Stimulated activated CD8-positive, alpha-beta memory T cell treated with anti-CD3 and anti-CD28 coated beads, Interleukin-2, amount 100 ng/mL, for 48 hours (primary cell): Measurements from ENCODE around the gene ACSF3.

Experiments
- DNase-seq, 2 donors: peaks; one replicate each; pipeline ENCODE4 v3.0.0-alpha.2; 2020; ENCODE audit warnings: low read depth in 2 of 2

The ACSF3 gene

DNA sequence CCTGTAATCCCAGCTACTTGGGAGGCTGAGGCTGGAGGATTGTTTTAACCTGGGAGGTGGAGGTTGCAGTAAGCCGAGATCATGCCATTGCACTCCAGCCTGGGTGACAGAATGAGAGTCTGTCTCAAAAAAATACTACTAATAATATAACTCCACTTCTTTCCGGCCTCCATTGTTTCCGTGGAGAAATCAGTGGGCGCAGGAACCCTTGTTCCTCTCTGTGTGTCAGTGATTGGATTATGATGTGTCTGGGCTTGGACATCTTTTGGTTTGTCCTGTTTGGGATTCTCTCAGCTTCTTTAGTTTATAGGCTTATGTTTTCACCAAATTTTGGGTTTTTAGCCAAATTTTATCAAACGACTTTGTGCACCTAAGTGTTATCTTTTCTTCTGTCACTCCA is 36.8 kb downstream of the ACSF3 start:
- no peak for DNase-seq

DNA sequence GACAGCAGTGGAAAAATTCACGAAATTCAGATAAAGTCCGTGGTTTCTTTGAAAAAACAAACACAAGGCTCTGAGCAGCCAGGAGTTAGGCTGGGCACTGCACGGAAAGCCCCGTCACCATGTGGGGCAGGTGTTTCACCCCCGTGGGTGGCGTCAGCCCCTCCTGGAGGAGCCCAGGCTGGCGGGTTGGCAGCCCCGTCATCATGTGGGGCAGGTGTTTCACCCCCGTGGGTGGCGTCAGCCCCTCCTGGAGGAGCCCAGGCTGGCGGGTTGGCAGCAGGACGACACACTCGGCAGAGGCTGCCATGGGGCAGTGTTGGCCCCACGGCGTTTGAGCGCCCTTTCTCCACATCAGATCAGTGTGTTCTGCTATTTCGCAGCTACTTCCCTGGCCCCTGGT is 38.1 kb downstream of the ACSF3 start:
- no peak for DNase-seq

DNA sequence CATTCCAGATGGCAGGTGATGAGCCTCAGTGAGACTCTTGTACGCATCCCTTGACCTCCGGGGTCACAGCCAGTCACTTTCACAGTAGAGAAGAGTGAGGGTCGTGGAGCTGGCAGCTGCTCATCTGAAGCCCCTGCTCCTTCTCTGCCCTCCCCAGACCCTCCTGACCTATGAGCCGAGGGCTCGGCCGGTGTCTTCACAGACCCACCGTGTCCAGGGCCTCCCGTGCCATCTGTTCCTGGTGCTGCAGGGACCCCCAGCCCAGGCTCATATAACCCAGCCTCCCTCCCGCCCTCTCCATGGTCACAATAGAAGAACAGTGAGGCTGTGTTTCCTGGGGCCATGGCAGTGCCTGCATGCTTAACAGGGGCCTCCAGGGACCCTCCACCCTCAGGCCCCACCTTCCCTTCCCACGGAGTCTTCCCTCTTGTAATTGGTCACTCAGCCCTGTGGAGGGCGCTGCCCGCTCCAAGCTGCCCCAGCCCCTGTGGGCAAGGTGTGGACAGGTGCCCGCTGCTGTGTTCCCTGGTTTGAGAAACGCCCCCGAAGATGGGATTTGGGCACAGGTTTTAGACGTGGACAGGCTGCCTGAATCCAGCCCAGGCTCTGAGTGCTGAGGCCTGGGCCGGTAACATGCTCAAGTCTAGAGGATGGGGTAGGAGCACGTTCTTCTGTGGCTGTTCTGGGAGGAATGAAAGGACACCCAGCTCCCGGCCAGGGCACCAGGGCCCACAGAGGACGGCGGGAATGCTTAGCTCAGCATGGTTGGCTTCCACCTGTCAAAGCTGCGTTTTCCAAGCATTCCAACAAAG is 38.7 kb downstream of the ACSF3 start:
- no peak for DNase-seq

DNA sequence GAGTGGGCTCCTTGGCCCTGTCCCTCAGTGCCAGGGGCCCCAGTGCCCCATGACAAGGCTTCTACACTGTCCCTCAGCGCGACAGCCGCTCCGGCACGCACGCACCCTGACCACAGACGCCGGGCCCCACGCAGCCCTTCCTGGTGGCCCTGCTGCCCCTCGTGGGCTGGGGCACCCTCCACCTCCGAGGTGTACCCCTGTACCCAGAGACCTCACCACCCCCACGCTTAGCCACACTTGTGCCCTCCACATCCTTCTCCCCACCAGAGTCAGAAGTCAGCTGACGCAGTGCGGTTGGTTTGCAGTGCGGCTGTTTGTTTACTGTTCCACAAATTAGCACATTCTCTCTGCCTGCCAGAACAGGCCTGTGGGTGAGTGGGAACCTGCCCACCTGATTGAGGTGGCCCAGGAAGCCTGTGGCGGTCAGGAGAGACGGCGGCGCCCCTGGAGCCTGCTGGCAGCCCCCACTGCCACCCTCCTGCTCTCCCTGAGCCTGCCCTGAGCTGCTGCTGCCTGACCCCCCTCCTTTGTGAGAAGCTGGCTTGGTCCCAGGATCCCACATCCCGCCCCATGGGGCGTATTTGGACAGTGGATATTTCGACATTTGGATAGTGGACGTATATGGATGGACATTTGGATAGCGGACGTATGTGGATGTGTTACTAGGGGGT is 39.9 kb downstream of the ACSF3 start:
- no peak for DNase-seq

DNA sequence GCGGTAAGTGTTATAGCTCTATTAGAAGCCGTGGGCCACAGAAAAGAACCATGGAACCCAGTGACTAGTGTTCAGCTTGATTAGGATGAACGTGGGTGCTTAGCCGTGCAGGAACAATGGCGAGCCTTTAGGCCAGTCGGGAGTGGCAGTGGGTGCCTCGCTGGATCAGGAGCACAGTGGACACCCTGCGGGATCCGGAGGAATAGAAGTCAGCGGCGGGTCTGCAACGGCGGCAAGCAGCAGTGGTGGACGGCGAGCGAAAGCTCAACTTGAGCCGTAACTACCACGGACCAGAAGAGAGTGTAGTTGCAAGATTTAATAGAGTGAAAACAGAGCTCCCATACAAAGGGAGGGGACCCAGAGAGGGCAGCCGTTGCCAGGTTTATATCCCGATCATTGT is 40.6 kb downstream of the ACSF3 start:
- DNase-seq, result no peak

DNA sequence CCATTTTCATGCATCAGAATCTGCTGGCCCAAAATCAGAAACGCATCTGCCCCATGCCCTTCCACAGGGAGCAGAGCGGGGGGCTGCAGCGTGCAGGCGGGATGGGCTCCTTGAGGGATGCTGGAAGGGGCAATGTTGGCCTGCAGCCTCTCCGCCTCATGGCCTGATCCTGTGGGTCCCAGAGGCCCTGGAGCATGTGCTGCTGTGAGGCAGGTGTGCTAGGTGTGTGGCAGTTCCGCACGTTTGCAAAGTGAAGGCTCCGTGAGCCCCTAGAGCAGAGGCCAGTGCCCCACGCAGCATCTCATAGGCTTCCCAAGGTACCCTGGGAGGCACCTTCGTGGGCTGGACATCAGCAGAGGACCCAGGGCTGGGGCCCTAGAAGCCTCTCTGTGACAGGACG is 41.5 kb downstream of the ACSF3 start:
- no peak for DNase-seq

DNA sequence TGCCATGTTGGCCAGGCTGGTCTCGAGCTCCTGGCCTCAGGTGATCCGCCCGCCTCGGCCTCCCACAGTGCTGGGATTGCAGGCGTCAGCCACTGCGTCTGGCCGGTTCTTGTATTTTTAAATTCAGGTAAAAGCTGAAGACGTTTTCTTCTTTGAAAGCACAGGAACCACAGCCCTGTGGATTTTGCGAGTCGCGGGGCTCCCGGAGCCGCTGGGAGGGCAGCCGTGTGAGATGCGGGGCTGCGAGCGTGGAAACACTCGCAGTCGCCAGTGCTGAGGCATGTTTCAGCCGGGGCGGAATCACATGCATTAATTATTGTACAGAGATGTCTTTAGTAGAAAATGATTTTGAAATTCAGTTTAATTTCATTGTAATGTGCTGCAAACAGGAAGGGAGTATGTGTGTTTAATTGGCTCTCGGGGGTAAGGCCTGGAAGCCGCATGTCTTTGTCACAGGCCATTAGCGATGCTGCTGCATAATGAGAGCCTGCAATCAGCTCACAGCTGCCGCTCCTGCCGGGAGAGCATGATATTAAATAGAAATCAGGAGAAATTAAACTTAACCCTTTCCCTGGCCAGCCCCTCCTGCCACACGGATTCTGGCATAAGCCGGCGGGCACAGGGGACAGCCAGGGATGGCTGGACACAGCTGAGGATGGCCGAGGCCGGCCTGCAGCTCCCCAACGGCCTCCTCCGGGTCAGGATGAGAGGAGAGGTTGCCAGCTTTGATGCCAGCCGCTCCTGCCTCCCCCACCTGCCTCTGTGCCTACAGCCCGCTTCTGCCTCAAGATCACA is 42.5 kb downstream of the ACSF3 start:
- DNase-seq, result no peak

DNA sequence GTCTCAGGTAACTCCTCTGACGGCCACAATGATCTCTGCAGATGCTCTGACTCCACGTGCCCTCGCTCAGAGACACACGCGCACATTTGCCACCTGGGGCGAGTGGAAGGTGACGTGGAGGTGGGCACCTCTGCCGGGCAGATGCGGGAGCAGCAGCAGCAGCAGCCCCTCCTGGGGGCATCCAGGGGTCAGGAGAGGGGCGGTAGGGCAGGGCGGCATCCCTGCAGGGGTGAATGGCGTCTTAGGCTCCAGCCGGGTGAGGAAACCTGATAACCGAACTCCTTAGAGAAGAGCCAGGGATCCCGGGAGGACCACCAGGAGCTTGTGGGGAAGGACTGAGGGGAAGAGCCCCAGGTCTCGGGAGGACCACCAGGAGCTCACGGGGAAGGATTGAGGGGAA is 43.3 kb downstream of the ACSF3 start:
- no peak for DNase-seq

DNA sequence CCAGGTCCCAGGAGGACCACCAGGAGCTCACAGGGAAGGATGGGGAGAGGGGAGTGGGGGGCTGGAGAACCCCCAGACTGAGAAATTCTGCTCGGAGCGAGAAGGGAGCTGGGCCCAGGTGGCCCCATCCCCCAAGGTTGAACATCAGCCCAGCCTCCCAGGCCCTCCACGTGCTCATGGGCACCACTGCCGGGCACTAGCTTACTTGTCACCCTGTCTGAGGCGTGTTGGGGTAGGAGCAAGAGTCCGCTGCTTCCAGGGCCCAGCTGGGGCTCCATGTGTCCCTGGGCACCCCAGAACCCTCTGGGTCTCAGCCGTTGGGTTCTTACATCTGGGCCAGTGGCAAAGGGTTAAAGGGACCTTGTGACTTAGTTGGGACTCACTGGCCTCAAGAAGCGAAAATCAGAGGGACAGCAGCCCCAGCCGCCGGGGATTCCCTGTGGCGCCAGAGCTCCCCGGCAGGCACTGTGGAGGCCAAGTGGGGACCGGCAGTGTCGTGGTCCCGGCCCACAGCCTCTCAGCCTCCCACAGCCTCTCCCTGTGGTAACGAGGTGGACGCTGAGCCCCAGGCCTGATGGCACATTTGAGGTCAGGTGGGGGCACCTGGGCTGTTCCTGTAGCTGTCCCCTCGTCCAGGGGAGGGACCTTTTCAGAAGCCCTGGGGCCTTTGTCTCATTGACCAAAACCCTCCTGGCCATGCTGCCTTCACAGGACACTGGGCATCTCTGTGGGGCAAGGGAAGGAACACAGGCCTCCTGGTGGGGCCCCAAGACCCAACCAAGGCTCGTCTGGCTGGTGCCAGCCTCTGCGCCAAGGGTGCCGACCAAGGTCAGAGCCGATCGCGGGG is 44.2 kb downstream of the ACSF3 start:
- no peak for DNase-seq

DNA sequence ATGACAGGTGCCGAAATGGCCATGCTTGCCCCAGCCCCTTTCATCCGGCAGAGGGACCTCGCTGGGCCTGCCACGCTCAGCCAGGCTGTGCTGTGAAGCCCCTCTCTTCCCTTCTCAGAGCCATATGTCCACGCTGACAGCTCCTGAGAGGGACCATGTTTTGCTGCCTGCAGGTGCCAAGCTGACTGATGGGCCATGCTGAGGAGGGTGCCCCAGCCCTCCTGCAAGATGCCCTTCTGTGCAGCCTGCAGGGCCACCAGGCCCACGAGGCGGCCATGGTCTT is 44.8 kb downstream of the ACSF3 start:
- DNase-seq, result no peak

DNA sequence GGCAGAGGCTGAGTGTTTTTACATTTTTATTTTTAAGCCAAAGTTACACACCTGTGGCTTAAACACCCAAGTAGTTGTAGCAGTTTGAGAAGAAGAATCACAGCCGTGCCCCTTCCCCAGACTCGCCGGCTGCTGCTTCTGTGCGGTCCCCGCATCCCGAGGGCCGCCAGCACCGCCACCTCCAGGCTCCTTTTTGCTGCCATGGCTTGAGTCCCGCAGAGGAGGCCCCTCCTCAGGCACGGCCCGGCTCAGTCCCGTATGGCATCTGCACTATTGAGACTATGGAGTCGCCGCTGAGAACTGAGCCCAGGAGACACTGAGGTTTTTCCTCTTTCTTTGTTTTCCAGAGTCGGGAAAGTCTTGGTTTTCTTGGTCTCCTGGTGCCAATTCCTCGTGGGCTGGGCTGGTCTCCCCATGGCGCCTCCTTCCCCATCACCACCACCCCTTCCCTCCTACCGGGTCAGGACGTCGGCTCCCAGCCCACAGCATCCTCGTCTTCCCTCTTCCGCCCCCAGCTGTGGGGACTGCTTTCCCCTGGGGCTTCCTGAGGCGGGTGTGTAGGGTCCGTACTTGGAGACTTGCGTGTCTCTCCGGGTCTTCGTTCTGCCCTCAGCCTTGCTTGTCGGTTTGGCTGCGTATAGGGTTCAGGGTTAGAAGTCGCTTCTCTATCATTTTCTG is 45.3 kb downstream of the ACSF3 start:
- no peak for DNase-seq

DNA sequence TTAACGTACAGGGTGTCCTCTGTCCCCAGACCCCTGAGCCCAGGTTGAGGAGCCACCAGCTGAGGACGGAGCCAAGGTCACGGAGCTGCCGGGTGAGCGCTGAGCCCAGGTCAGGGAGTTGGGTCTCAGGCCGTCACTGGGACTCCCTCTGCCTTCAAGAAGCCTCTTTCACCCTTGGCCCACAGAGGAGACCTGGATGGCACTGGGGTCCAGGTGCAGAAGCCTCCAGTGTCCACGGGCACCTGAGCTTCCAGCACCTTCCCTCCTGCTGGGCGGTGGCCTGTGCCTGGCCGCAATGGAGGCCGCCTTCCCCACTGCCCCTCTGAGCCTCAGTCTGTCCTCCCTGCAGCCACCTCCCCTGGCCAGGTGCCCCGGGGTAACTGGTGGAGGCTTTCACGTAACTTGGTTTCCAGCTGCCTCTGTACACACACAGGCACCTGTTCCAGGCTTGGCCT is 46.3 kb downstream of the ACSF3 start:
- no peak for DNase-seq

DNA sequence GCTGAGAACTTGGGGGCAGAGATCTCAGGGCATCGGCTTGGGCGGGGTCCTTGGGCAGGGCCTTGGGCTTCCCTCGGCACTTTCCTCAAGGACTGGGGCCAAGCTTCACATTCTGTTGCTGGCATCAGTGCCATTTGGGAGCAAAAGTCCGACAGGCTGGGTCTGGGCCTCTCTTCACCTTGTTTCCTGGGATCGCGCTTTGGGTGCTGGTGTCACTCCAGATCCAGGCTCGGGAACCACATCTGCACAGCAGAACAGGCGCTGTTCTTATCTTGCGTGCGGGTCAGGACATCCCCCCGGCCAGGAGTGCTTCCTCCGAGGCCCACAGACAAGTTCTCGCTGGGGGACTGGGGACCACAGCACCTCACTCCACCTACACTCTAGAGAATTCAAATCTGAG is 46.7 kb downstream of the ACSF3 start:
- no peak for DNase-seq

DNA sequence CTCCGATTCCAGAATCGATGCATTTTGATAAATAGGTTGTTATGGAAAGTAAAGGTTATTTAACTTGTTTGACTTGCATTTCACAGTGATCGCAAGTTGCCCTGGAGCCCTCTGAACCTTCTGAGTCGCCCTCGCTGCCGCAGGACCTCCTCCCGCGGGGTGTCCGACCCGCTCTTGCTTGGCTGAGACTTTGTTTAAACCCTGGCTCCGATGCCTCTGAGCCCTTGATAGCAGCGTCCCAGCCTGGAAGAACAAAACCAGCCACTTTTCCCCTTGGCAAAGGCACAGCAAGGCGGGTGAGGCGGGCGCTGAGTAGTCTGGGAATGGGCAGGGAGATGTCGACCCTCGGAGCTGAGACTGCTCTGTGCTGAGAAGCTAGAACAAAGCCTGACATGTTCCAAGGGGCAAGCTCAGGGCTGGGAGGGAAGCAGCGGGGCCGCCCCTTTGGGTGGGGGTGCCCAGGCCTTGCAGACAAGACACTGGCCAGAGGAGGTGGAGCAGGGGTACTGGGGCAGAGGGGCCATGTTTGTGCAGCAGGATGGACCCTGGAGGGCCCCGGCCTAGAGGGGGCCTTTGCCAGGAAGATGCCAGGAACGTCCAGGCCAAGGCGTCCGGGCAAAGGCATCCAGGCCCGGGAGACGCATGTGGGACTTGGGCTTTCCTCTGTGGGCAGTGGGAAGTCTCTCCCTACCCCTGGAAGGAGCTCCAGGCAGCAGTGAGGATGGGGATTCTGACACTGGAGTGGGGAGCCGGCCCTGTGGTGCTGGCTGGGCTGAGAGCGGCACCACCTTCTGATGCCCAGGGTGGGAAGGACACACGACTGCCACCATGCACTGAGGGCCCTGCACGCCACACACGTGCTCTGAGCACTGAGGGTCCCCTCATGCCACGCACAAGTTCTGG is 47.6 kb downstream of the ACSF3 start:
- DNase-seq, result no peak

DNA sequence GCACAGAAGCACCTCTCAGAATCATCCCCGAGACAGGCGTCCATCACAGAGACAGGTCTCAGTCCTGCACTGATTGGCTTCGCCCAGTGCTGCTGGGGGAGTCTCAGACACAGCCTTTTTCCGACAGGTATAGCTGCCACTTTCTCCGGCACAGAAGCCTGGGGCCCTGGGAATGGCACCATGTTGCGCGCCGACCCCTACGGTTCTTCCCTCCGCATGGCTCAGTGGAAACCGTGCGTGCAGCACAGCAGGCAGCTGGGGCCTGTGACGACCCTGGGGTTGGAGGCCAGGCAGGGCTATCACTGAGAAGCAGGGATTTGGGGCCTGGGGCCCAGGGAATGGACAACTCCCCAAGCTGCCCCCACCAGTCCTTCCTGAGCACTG is 48.2 kb downstream of the ACSF3 start:
- no peak for DNase-seq

DNA sequence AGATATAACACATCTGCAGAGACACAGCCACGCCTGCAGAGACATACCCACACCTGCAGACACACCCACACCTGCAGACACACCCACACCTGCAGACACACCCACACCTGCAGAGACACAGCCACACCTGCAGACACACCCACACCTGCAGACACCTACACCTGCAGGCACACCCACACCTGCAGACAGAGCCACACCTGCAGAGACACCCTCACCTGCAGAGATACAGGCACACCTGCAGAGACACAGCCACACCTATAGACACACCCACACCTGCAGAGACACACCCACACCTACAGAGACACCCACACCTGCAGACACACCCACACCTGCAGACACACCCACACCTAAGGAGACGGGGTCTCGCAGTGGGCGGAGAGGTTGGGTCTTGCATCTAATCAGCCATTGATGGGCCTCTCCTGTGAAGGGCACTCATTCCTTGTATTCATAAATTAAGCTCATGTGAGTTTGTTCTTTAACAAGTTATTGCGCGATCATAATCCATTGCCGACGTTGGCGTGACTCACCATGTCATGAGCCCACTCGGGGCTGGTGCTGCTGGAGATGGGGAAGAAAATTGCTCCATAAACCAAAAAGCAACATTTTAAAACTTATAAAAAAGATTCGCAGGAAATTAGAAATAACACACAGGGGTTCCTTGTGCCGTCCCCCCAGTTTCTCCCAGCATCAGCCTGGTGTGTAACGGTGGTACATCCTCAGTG is 49.0 kb downstream of the ACSF3 start:
- DNase-seq, result no peak

DNA sequence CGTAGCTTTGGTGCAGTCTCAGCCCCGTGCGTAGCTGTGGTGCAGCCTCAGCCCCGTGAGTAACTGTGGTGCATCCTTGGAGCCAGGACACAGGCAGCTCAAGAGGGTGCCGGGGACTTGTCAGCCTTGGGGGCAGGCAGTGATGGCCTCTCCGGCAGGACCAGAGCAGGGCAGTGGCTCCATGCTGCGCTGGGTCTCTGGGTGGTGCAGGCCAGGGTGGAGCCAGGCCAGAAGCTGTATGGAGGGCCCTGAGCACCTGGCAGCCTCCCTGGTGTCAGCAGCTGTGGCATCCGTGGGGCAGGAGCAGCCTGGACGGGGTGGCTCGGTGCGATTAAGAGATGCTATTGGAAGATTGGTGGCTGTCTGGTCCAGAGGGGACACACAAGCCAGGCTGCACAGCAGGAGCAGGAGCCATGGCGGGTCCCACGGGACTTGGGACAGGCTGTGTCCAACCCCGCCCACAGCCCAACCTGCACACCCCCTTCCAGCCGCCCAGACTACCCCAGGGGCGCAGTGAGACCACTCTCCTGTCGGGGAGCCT is 49.6 kb downstream of the ACSF3 start:
- DNase-seq, result no peak

DNA sequence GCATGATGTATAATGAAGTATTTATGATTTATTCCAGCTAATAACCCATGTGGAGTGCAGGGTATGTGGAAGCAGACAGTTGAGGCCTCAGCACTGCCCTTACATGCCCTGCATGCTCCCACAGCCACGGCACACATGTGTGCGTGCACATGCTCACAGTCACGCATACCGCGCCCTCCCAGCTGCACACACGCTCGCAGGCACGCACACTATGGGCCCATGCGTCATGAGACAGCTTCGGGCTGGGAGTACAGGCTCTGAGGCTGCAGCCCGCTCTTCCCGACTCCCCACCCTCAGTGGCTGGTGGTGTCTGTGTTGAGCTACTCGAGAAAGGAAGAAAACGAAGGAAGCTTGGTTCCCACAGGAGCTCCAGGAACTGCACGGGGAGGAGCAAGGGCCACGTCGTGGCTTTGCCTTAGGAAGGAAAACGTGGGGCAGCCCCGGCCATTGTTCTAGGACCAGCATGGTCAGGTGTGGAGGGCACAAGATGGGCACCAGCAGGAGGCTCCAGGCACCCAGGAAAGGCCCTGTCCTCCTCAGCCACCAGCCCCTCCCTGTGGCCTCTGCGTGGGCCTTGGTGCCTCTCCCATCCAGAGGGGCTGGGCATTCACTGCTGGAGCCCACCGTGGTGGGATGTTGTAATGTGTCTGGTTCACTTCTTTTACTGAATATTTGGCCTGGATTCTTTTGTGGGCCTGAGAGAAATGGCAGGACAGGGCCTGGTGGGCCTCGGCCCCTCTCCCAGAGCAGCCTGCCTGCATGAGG is 50.4 kb downstream of the ACSF3 start:
- DNase-seq, result no peak

DNA sequence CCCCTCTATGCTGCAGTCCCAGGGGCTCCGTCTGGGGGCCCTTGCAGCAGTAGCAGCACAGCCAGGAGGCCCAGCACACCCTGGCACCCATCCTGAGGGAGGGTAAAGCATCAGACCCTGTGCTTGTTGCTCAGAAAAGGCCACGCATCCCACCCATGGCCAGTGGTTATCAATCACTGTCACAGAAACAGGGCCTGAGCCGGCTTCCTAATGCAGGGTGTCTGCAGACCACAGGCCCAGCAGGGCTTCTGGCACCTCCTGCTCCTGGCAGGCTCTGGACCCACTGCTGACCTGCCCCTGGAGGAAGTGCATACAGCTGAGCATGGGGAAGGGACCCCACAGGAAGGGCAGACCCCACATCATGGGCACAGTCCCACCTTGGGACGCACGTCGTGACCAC is 51.0 kb downstream of the ACSF3 start:
- no peak for DNase-seq
